HG02571 (cell line): ENCODE results near the gene FCHO2.
"Not testable (repeated sequence)": the region's sequence is repeated elsewhere in the genome, so short reads cannot be mapped to it uniquely, and the experiment has no call there.

Source experiments
- ATAC-seq: cut with Tn5 transposase; IDR thresholded peaks from one replicate; pipeline ENCODE4 v1.9.1; 2021; ENCODE audit warnings: mild to moderate bottlenecking, moderate library complexity; ENCODE audit not compliant: unreplicated experiment

The FCHO2 gene

GRCh38 chr5:72956324-72957140 lies 691 bp downstream of the FCHO2 start:
- ATAC-seq, result peak; percentile 24

GRCh38 chr5:72957337-72957736 lies 1.5 kb downstream of the FCHO2 start:
- no peak for ATAC-seq

GRCh38 chr5:72959257-72959656 lies 3.4 kb downstream of the FCHO2 start:
- no peak for ATAC-seq

GRCh38 chr5:72974481-72974880 lies 18.6 kb downstream of the FCHO2 start:
- ATAC-seq, result not testable (repeated sequence)

- ATAC-seq, result not testable (repeated sequence)
These were observed 21.0 kb downstream of the FCHO2 start for GRCh38 chr5:72976810-72977209.

- no peak for ATAC-seq
These were observed 29.9 kb downstream of the FCHO2 start for GRCh38 chr5:72985719-72986118.

GRCh38 chr5:72988769-72989168 lies 32.9 kb downstream of the FCHO2 start:
- ATAC-seq, result no peak

GRCh38 chr5:72991394-72991793 lies 35.6 kb downstream of the FCHO2 start:
- ATAC-seq, result no peak

GRCh38 chr5:72994578-72994977 lies 38.7 kb downstream of the FCHO2 start:
- no peak for ATAC-seq

- ATAC-seq, result no peak
These were observed 40.8 kb downstream of the FCHO2 start for GRCh38 chr5:72996632-72997031.

GRCh38 chr5:72999916-73000315 lies 44.1 kb downstream of the FCHO2 start:
- no peak for ATAC-seq

- ATAC-seq, result no peak
These were observed 50.0 kb downstream of the FCHO2 start for GRCh38 chr5:73005886-73006285.

- ATAC-seq, result no peak
These were observed 51.2 kb downstream of the FCHO2 start for GRCh38 chr5:73007051-73007450.

GRCh38 chr5:73008831-73009230 lies 53.0 kb downstream of the FCHO2 start:
- ATAC-seq, result no peak

GRCh38 chr5:73011612-73012011 lies 55.8 kb downstream of the FCHO2 start:
- not testable (repeated sequence) for ATAC-seq

- ATAC-seq, result no peak
These were observed 63.1 kb downstream of the FCHO2 start for GRCh38 chr5:73018892-73019291.

- no peak for ATAC-seq
These were observed 63.9 kb downstream of the FCHO2 start for GRCh38 chr5:73019766-73020165.

- no peak for ATAC-seq
These were observed 66.8 kb downstream of the FCHO2 start for GRCh38 chr5:73022471-73023169.

GRCh38 chr5:73024946-73025544 lies 69.2 kb downstream of the FCHO2 start:
- not testable (repeated sequence) for ATAC-seq

GRCh38 chr5:73027361-73027760 lies 71.5 kb downstream of the FCHO2 start:
- no peak for ATAC-seq

GRCh38 chr5:73027816-73028215 lies 72.0 kb downstream of the FCHO2 start:
- ATAC-seq, result no peak
